IMR-90 (cell line): Measurements from ENCODE around the gene DNAH9.

Experiments used
- CEBPB ChIP-seq: IDR thresholded peaks from 2 replicates; pipeline ENCODE4 v1.6.1; 2012; ENCODE audit warnings: low read depth, low read length, improper control_type of control experiment
- CTCF ChIP-seq: conservative IDR thresholded peaks from 2 replicates; pipeline ENCODE4 v1.5.1; 2012; ENCODE audit warnings: mild to moderate bottlenecking, low read depth, low read length, improper control_type of control experiment
- MAFK ChIP-seq: IDR thresholded peaks from 2 replicates; pipeline ENCODE4 v1.6.1; 2012; ENCODE audit warnings: low read depth, low read length, improper control_type of control experiment
- MAZ ChIP-seq: IDR thresholded peaks from 2 replicates; pipeline ENCODE4 v1.6.1; 2012; ENCODE audit warnings: low read depth, mild to moderate bottlenecking, low read length, improper control_type of control experiment, moderate library complexity, borderline replicate concordance
- NFE2L2 ChIP-seq: fragments of 150-350 bp; IDR thresholded peaks from 2 replicates; pipeline ENCODE4 v1.6.1; 2016; ENCODE audit warnings: low read depth, mild to moderate bottlenecking, low read length
- POLR2A ChIP-seq: IDR thresholded peaks from 2 replicates; pipeline ENCODE4 v1.6.1; 2012; ENCODE audit warnings: mild to moderate bottlenecking, low read depth, low read length
- RCOR1 ChIP-seq: IDR thresholded peaks from 2 replicates; pipeline ENCODE4 v1.6.1; 2012; ENCODE audit warnings: mild to moderate bottlenecking, low read length, improper control_type of control experiment; ENCODE audit not compliant: insufficient replicate concordance
- RFX5 ChIP-seq: IDR thresholded peaks from 2 replicates; pipeline ENCODE4 v1.8.0; 2012; ENCODE audit warnings: low read depth, mild to moderate bottlenecking, low read length, moderate library complexity
- SMC3 ChIP-seq: fragments of 150-350 bp; IDR thresholded peaks from 2 replicates; pipeline ENCODE4 v1.6.1; 2016; ENCODE audit warnings: low read depth, mild to moderate bottlenecking, antibody characterized with exemption, low read length, moderate library complexity

GRCh38 chr17:11628831-11629230, 30.6 kb downstream of the DNAH9 start:
- TF ChIP-seq RFX5 (no peak), CTCF (no peak), POLR2A (no peak), CEBPB (no peak), SMC3 (no peak), MAZ (no peak), RCOR1 (no peak), NFE2L2 (no peak), MAFK (no peak)
